ENCODE data around the gene PRRC2B.

PRRC2B gene

GRCh38 chr9:131516930-131517329 is 123.0 kb downstream of the PRRC2B start:
- no peak for DNase-seq (ENCODE audit: low read depth)

- DNase-seq (ENCODE audit: low read depth) = no peak
Measured at GRCh38 chr9:131517761-131518190, 123.9 kb downstream of the PRRC2B start.

- no peak for DNase-seq (ENCODE audit: low read depth)
Measured at GRCh38 chr9:131518553-131518952, 124.7 kb downstream of the PRRC2B start.

- no peak for DNase-seq (ENCODE audit: low read depth)
Measured at GRCh38 chr9:131520503-131520902, 126.6 kb downstream of the PRRC2B start.

- no peak for DNase-seq (ENCODE audit: low read depth)
Measured at GRCh38 chr9:131521203-131521602, 127.3 kb downstream of the PRRC2B start.

- DNase-seq (ENCODE audit: low read depth) = no peak
Measured at GRCh38 chr9:131521822-131522221, 127.9 kb downstream of the PRRC2B start.

- no peak for DNase-seq (ENCODE audit: low read depth)
Measured at GRCh38 chr9:131522257-131523085, 128.6 kb downstream of the PRRC2B start.

GRCh38 chr9:131523086-131523388 is 129.2 kb downstream of the PRRC2B start:
- DNase-seq (ENCODE audit: low read depth) = no peak

GRCh38 chr9:131523451-131524435 is 129.9 kb downstream of the PRRC2B start:
- DNase-seq (ENCODE audit: low read depth) = no peak

GRCh38 chr9:131524665-131525315 is 130.9 kb downstream of the PRRC2B start:
- DNase-seq (ENCODE audit: low read depth) = no peak

- DNase-seq (ENCODE audit: low read depth) = no peak
Measured at GRCh38 chr9:131525643-131526565, 132.0 kb downstream of the PRRC2B start.

- no peak for DNase-seq (ENCODE audit: low read depth)
Measured at GRCh38 chr9:131528186-131528585, 134.3 kb downstream of the PRRC2B start.

GRCh38 chr9:131528886-131529505 is 135.1 kb downstream of the PRRC2B start:
- DNase-seq (ENCODE audit: low read depth) = no peak

GRCh38 chr9:131529597-131530545 is 136.0 kb downstream of the PRRC2B start:
- no peak for DNase-seq (ENCODE audit: low read depth)

- no peak for DNase-seq (ENCODE audit: low read depth)
Measured at GRCh38 chr9:131530546-131530919, 136.6 kb downstream of the PRRC2B start.

- peak; percentile 66 for DNase-seq (ENCODE audit: low read depth)
Measured at GRCh38 chr9:131530920-131531832, 137.3 kb downstream of the PRRC2B start, which contains the start of gene UCK1. UCK1 (minus strand) TSS chr9:131531263; CDS start chr9:131531174, 89 bp downstream.

GRCh38 chr9:131534721-131535237 is 140.9 kb downstream of the PRRC2B start:
- DNase-seq (ENCODE audit: low read depth) = no peak

- DNase-seq (ENCODE audit: low read depth) = no peak
Measured at GRCh38 chr9:131537946-131538345, 144.1 kb downstream of the PRRC2B start.

All from stimulated activated CD4-positive, alpha-beta T cell treated with anti-CD3 and anti-CD28 coated beads, Interleukin-2, amount 100 ng/mL, for 4 hours (primary cell).